Right cardiac atrium (tissue), 5 donors: ENCODE results near the gene CAPN13. TPM values are rescaled to one million over a fixed set of nuclear protein-coding genes. Genes with fewer than 3 reads are reported as not detected.

Source experiments
- ATAC-seq, 2 donors: fragments of 200-7000 bp; cut with Tn5 transposase; one replicate each; pipeline versions ENCODE4 v1.8.0 to v1.9.1; 2020; ENCODE audit warnings: moderate library complexity in 2 of 2, mild to moderate bottlenecking in 1 of 2
- DNase-seq, 3 donors: peaks; one replicate each; pipeline ENCODE4 v3.0.0-alpha.2; 2020
- H3K27ac ChIP-seq: one replicate; pipeline ENCODE4 v1.5.1; 2013; ENCODE audit warnings: mild to moderate bottlenecking, low read length, control low read depth, moderate library complexity
- H3K27me3 ChIP-seq: one replicate; pipeline ENCODE4 v1.6.1; 2013; ENCODE audit not compliant: control insufficient read depth, insufficient read depth
- H3K4me1 ChIP-seq: one replicate; pipeline ENCODE4 v1.6.1; 2013; ENCODE audit warnings: low read length; ENCODE audit not compliant: control insufficient read depth, insufficient read depth
- H3K4me3 ChIP-seq: one replicate; pipeline ENCODE4 v1.5.1; 2013; ENCODE audit warnings: low read length, control low read depth
- H3K9me3 ChIP-seq: one replicate; pipeline ENCODE4 v1.6.1; 2013; ENCODE audit warnings: low read length; ENCODE audit not compliant: control insufficient read depth
- WGBS: extraction: QIAGEN DNeasy Blood & Tissue Kit; methylation state at CpG from one replicate; pipeline ENCODE4 v1.1.7; 2013; 5-methylcytosine and 5-hydroxymethylcytosine counted together
- intact Hi-C, 4 donors: fragments of 100-400 bp; cut with DNase I; formaldehyde crosslinking; loops; one replicate each; pipeline versions ENCODE4 v1.11.0 to v1.14.0; 2022 to 2023
- long read RNA-seq, 4 donors: library from polyadenylated mRNA; unstranded; transcript quantifications; one replicate each; pipeline ENCODE4 v2.0.0, GENCODE V29; 2020 to 2021
- polyA plus RNA-seq: library from polyadenylated mRNA; stranded (reverse); fragments of 200-250 nt; gene quantifications from one replicate; pipeline ENCODE4 v1.2.3, GENCODE V29; 2013
- total RNA-seq, 4 donors: library from RNA; stranded (reverse); fragmentation: NEBNext Ultra II Directional; extraction: Animal tissue kit (Norgen Biotek cat#: 25700); gene quantifications; one replicate each; pipeline ENCODE4 v1.2.1, GENCODE V29; 2021
- donor health status: healthy with polysubstance abuse.
- donor health status: DM: no; HTN: yes; CAD: no.
- donor health status: DM: no; HTN: no; CAD: no.
- donor health status: DM: no; HTN: yes; CAD: no; lungs with severe emphysema.
- donor health status: DM: yes; HTN: yes; CAD: no.

Gene CAPN13
- total RNA-seq (not detected), polyA plus RNA-seq (not detected)
- long read RNA-seq, donor 1 = 0 reads
- long read RNA-seq, donor 2 = 0 reads
- long read RNA-seq, donor 3 = 0 reads
- long read RNA-seq, donor 4 = 0 reads

GRCh38 chr2:30807249-30807648 is at the start of gene CAPN13:
CAPN13 (minus strand) TSS chr2:30807446; CDS start chr2:30787325, 20,121 bp downstream.
- intact Hi-C loops = no loop called here
- no peak within 1 kb of the TSS for H3K4me3 ChIP-seq
- WGBS = 64% methylated on average over 6 of the region's 6 CpGs
- DNase-seq (no peak), ATAC-seq (peak; percentile 37 to 47)
- H3K27ac ChIP-seq = no peak within 1 kb of the TSS
- no peaks in the 10 kb centered on the region for H3K4me1 ChIP-seq
- H3K27me3 ChIP-seq = no peaks in the 10 kb centered on the region
- H3K9me3 ChIP-seq = no peaks in the 10 kb centered on the region

GRCh38 chr2:30847841-30848240 is 40.6 kb upstream of the CAPN13 start:
- Histone ChIP-seq H3K9me3 (peaks cover 2% of the 10 kb centered on the region), H3K27me3 (no peaks in the 10 kb centered on the region), H3K4me3 (no peak overlapping the region), H3K27ac (no peak overlapping the region), H3K4me1 (no peaks in the 10 kb centered on the region)
- ATAC-seq = no peak
- no peak for DNase-seq
- intact Hi-C loops = no loop called here

- WGBS = 76% methylated on average over 1 of the region's 1 CpG
- H3K27me3 ChIP-seq = no peaks in the 10 kb centered on the region
These were observed 40.1 kb upstream of the CAPN13 start for GRCh38 chr2:30847329-30847728.

GRCh38 chr2:30828586-30828985 is 21.3 kb upstream of the CAPN13 start:
- H3K27me3 ChIP-seq = no peaks in the 10 kb centered on the region
- H3K9me3 ChIP-seq = no peaks in the 10 kb centered on the region
- no peak for ATAC-seq
- H3K27ac ChIP-seq = no peak overlapping the region
- no peak overlapping the region for H3K4me3 ChIP-seq
- no peak for DNase-seq
- no peaks in the 10 kb centered on the region for H3K4me1 ChIP-seq
- intact Hi-C loops = no loop called here
- WGBS = 65% methylated on average over 1 of the region's 1 CpG

More at GRCh38 chr2:30847329-30847728, 40.1 kb upstream of the CAPN13 start:
- intact Hi-C loops = no loop called here
- ATAC-seq (no peak), DNase-seq (no peak)
- no peak overlapping the region for H3K4me3 ChIP-seq
- H3K9me3 ChIP-seq = peaks cover 2% of the 10 kb centered on the region
- no peak overlapping the region for H3K27ac ChIP-seq
- no peaks in the 10 kb centered on the region for H3K4me1 ChIP-seq

- Histone ChIP-seq H3K4me1 (no peaks in the 10 kb centered on the region), H3K4me3 (no peak overlapping the region), H3K27me3 (no peaks in the 10 kb centered on the region), H3K9me3 (no peaks in the 10 kb centered on the region), H3K27ac (no peak overlapping the region)
- intact Hi-C loops = no loop called here
- WGBS = 83% methylated on average over 3 of the region's 3 CpGs
- ATAC-seq (no peak), DNase-seq (no peak)
These were observed 19.7 kb upstream of the CAPN13 start for GRCh38 chr2:30826916-30827315.

- intact Hi-C loops = no loop called here
- Histone ChIP-seq H3K4me3 (no peak overlapping the region), H3K27ac (no peak overlapping the region), H3K4me1 (no peaks in the 10 kb centered on the region), H3K9me3 (no peaks in the 10 kb centered on the region), H3K27me3 (no peaks in the 10 kb centered on the region)
- DNase-seq (no peak), ATAC-seq (no peak)
- 60% methylated on average over 2 of the region's 2 CpGs for WGBS
These were observed 19.2 kb upstream of the CAPN13 start for GRCh38 chr2:30826481-30826880.

GRCh38 chr2:30823452-30823851 is 16.2 kb upstream of the CAPN13 start:
- ATAC-seq = peak; percentile 67 to 83
- DNase-seq = no peak

GRCh38 chr2:30821960-30822359 is 14.7 kb upstream of the CAPN13 start:
- no peaks in the 10 kb centered on the region for H3K27me3 ChIP-seq
- ATAC-seq = peak in 1 of 2 donors; percentile 33
- intact Hi-C loops = no loop called here
- H3K4me3 ChIP-seq = no peak overlapping the region
- H3K27ac ChIP-seq = no peak overlapping the region
- 75% methylated on average over 9 of the region's 9 CpGs for WGBS
- no peaks in the 10 kb centered on the region for H3K9me3 ChIP-seq
- H3K4me1 ChIP-seq = no peaks in the 10 kb centered on the region
- peak in 1 of 3 donors; percentile 45 for DNase-seq

More at GRCh38 chr2:30823452-30823851, 16.2 kb upstream of the CAPN13 start:
- Histone ChIP-seq H3K4me3 (no peak overlapping the region), H3K27ac (no peak overlapping the region), H3K4me1 (no peaks in the 10 kb centered on the region), H3K9me3 (no peaks in the 10 kb centered on the region), H3K27me3 (no peaks in the 10 kb centered on the region)
- WGBS = 42% methylated on average over 9 of the region's 9 CpGs
- intact Hi-C loops = no loop called here

- ATAC-seq (no peak), DNase-seq (no peak)
- 77% methylated on average over 12 of the region's 12 CpGs for WGBS
- intact Hi-C loops = no loop called here
- no peaks in the 10 kb centered on the region for H3K9me3 ChIP-seq
- no peaks in the 10 kb centered on the region for H3K27me3 ChIP-seq
- H3K4me1 ChIP-seq = no peaks in the 10 kb centered on the region
- no peak overlapping the region for H3K27ac ChIP-seq
- H3K4me3 ChIP-seq = no peak overlapping the region
These were observed 13.3 kb upstream of the CAPN13 start for GRCh38 chr2:30820381-30821055.

GRCh38 chr2:30809938-30810337 is 2.7 kb upstream of the CAPN13 start:
- Histone ChIP-seq H3K27me3 (no peaks in the 10 kb centered on the region), H3K4me1 (no peaks in the 10 kb centered on the region), H3K9me3 (no peaks in the 10 kb centered on the region), H3K27ac (no peak overlapping the region), H3K4me3 (no peak overlapping the region)
- WGBS = 63% methylated on average over 4 of the region's 4 CpGs
- no peak for DNase-seq
- intact Hi-C loops = no loop called here
- no peak for ATAC-seq

GRCh38 chr2:30808695-30809094 is 1.4 kb upstream of the CAPN13 start:
- WGBS = 50% methylated on average over 4 of the region's 4 CpGs
- ATAC-seq = no peak
- intact Hi-C loops = no loop called here

More at GRCh38 chr2:30808695-30809094, 1.4 kb upstream of the CAPN13 start:
- DNase-seq = no peak
- no peak overlapping the region for H3K4me3 ChIP-seq
- no peaks in the 10 kb centered on the region for H3K4me1 ChIP-seq
- H3K27ac ChIP-seq = no peak overlapping the region
- H3K27me3 ChIP-seq = no peaks in the 10 kb centered on the region
- H3K9me3 ChIP-seq = no peaks in the 10 kb centered on the region
